GM19239 (cell line): ENCODE measurements around the gene GORASP1.

Experiments used
- DNase-seq: peaks from one replicate; pipeline ENCODE4 v3.0.0; 2011; ENCODE audit warnings: low spot score; ENCODE audit not compliant: insufficient read length
- FAIRE-seq: peaks from 2 replicates; lab custom pipeline; 2011; peaks lifted over from hg19 to GRCh38; lab: Jason Lieb, UNC

GORASP1 gene

DNA sequence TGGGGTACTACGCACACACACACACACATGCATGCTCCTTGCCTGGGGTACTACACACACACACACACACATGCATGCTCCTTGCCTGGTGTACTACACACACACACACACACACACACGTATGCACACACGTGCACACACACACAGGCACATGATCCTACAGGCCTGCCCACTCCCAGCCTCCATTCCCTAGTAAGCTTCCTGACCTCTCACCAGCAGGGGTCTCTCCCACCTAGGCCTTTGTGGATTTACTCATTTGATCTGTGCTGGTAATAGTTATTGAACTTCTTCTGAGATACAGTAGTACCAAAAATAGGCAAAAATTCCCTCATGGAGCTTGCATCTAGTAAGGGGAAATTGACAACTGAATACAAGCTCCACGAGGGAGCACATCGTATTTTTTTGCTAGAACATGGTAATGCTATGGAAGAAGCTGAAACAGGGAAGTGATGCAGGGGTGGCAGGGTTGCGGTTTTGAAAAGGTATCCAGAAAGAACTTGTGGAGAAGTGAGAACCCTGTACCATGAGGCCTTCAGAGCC, 19.2 kb upstream of the GORASP1 start:
- DNase-seq, result no peak
- peak; percentile 18 for FAIRE-seq

GRCh38 chr3:39125841-39126500, 18.5 kb upstream of the GORASP1 start:
- DNase-seq, result no peak
- no peak for FAIRE-seq

GRCh38 chr3:39124876-39125840, 17.7 kb upstream of the GORASP1 start:
- DNase-seq (no peak), FAIRE-seq (no peak)

GRCh38 chr3:39122813-39123212, 15.4 kb upstream of the GORASP1 start:
- DNase-seq (no peak), FAIRE-seq (peak; percentile 91)

- DNase-seq (no peak), FAIRE-seq (no peak)
Observed at GRCh38 chr3:39121621-39122020, 14.2 kb upstream of the GORASP1 start.

- FAIRE-seq, result no peak
Observed at GRCh38 chr3:39118931-39119660, 11.7 kb upstream of the GORASP1 start.

GRCh38 chr3:39118079-39118478, 10.7 kb upstream of the GORASP1 start:
- no peak for DNase-seq
- FAIRE-seq, result peak; percentile 69

More at GRCh38 chr3:39118931-39119660, 11.7 kb upstream of the GORASP1 start:
- no peak for DNase-seq

DNA sequence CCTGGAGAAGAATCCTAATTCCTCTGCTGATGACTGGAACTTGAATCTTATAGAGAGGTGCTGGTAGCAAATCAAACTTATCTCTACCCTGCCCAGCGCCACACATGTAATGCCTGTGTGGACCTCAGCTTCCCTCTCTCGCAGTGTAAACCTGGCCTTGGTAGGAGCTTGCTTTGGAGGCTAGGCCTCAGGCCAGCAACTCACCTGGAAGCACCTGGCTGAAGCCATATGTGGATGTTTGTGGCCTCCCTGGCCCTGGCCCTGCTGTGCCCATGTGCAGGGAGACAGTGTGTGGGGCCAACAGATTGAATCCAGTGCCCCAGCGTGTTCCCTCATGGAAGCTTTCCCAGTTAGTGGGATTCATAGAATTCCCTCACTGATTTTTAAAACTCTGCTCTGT, 8.4 kb upstream of the GORASP1 start:
- no peak for DNase-seq
- FAIRE-seq, result no peak

GRCh38 chr3:39114456-39114855, 7.0 kb upstream of the GORASP1 start:
- no peak for FAIRE-seq
- DNase-seq, result no peak

DNA sequence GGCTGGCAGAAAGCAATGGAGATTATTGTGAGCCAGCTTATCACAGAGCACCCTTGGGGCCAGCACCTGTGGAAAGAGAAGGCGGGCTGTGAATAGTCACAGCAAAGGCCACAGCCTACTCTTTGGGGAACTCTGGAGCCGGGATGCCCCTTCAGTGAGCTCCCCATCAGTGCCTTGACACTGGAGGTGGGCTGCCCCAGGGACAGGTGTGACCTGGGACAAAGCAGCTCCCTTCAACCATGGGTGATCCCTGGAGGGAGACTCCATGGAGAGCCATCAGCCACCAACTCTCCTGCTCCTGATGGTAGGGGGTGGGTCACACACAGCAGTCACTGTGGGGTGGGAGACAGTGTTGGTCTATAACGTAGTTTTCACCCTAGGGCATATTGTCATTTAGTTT, 5.9 kb upstream of the GORASP1 start:
- DNase-seq (no peak), FAIRE-seq (no peak)

- no peak for FAIRE-seq
Observed at GRCh38 chr3:39112535-39112934, 5.1 kb upstream of the GORASP1 start.

GRCh38 chr3:39112113-39112512, 4.7 kb upstream of the GORASP1 start:
- DNase-seq, result no peak
- FAIRE-seq, result no peak

More at GRCh38 chr3:39112535-39112934, 5.1 kb upstream of the GORASP1 start:
- no peak for DNase-seq

DNA sequence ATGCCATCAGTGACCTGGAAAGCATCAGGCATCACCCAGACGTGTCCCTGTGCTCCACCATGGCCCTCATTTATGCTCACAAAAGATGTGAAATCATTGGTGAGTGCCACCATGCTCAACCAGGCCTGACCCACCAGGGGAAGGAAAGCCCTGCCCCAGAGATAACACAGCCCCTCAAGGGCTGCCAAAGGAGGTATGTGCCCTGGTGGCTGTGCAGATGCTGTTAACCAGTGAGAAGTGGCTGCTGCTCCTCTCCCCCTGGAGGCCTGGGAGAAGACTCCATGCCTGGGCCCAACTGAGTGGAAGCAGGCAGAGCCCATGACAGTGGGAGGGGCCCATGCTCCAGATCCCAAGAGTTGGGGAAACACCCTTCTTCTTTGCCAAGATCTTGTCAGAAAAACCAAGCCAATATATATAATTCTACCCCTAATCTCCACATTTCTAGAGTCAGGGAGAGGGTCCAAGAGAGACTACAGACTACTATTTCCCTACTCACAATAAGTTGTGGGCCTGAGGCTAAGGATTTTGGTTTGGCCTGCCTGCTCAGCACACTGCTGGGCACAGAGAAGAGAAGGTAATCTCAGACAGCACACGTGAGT, 2.7 kb upstream of the GORASP1 start:
- FAIRE-seq, result no peak
- no peak for DNase-seq

GRCh38 chr3:39109086-39109485, 1.7 kb upstream of the GORASP1 start:
- FAIRE-seq, result no peak
- DNase-seq, result no peak

- DNase-seq (peak; percentile 84), FAIRE-seq (peak; percentile 95)
Observed at GRCh38 chr3:39108200-39108710, 828 bp upstream of the GORASP1 start.

- DNase-seq, result no peak
- FAIRE-seq, result no peak
Observed at GRCh38 chr3:39106851-39107387, 508 bp downstream of the GORASP1 start.

DNA sequence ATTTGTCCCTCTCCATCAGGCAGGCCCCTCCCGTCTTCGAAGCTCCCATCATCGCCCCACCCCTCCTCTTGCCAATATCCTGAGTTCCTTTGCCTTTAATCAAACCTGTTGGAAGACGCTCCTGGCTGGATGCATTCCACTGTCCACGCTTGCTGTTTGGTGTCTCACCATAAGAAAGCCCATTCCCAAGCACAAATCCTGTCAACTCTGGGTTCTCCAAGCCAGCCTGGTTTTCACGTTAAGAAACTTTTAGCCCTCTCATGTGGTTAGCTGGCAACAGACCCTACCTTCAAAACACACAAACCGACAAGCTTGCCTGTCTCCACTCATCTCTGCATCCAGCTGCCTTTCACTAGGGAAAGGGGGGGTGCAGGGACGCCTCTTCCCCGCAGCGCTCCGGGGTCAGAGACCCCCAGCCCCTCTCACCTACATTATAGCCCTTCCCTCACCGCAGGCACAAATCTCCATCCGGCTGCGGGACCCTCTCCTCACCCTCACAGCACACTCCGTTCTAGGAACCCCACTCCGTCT, 1.1 kb downstream of the GORASP1 start:
- FAIRE-seq (no peak), DNase-seq (no peak)

GRCh38 chr3:39105687-39106063, 1.8 kb downstream of the GORASP1 start:
- DNase-seq (no peak), FAIRE-seq (no peak)

DNA sequence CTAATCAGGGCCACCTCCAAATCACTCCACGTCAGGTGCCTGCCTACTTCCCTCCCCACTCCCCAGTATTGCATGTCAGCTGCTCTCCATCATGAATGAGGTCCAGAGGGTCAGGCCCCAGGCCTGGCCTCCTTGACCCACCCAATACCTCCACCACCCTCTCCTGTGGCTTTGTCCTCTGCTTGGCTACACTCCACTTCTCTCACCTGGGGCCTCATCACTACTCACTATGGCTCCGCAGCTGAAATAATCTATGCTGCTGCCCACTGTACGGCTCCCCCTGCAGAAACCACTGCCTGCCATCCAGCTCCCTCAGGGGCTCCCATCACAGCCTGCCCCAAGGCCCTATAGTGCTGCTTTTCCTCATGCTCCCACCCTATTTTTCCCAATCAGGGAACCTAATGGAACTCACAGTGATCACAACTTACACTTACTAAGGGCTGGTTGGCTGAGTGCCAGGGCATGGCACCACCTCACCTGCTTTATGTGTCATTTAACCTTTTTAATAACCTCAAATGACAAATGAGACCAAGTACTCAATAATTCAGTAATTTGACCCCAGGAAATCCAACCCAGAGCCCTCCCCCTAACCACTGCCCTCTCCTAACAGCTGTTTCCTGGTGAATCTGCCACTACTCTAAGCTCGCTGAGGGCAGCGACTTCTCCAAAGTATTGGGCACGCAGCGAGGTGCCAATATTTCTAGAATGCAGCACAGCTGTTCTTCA, 2.3 kb downstream of the GORASP1 start:
- no peak for FAIRE-seq

More for the DNA sequence above, 2.3 kb downstream of the GORASP1 start:
- no peak for DNase-seq
